HepG2 (cell line): Measurements from ENCODE around the gene SLC22A23. TPM values are rescaled to one million over a fixed set of nuclear protein-coding genes. Genes with fewer than 3 reads are reported as not detected.

Experiments
- DNMT3B ChIP-seq: conservative IDR thresholded peaks from 2 replicates; pipeline ENCODE4 v1.6.1; 2016; ENCODE audit warnings: missing biosample characterization, control low read depth
- FOSL2 ChIP-seq: sonication (generic); formaldehyde crosslinking; IDR thresholded peaks from 2 replicates; pipeline ENCODE4 v1.4.0; 2020; ENCODE audit warnings: missing genetic modification reagents
- GATAD2A ChIP-seq: IDR thresholded peaks from 2 replicates; pipeline ENCODE4 v1.6.1; 2016
- HNF4A ChIP-seq: sonication (generic); formaldehyde crosslinking; IDR thresholded peaks from 2 replicates; pipeline ENCODE4 v1.4.0; 2020; ENCODE audit warnings: missing genetic modification reagents
- KLF11 ChIP-seq: IDR thresholded peaks from 2 replicates; pipeline ENCODE4 v1.6.1; 2016; ENCODE audit warnings: missing compliant biosample characterization
- KLF6 ChIP-seq: IDR thresholded peaks from 2 replicates; pipeline ENCODE4 v1.8.0; 2016; ENCODE audit warnings: missing biosample characterization, missing genetic modification reagents
- NFE2 ChIP-seq: sonication (generic); formaldehyde crosslinking; IDR thresholded peaks from 2 replicates; pipeline ENCODE4 v1.4.0; 2020; ENCODE audit warnings: missing genetic modification reagents
- RBFOX2 ChIP-seq: fragments of 200-400 bp; formaldehyde crosslinking; IDR thresholded peaks from 2 replicates; pipeline ENCODE4 v1.6.1; 2017; ENCODE audit warnings: low read depth, mild to moderate bottlenecking, low read length
- YY1 ChIP-seq: IDR thresholded peaks from 2 replicates; pipeline ENCODE4 v1.6.1; 2011; ENCODE audit warnings: low read length, low read depth, moderate library complexity, mild to moderate bottlenecking; ENCODE audit not compliant: insufficient read depth, insufficient replicate concordance
- ZMYM4 ChIP-seq: sonication (generic); formaldehyde crosslinking; IDR thresholded peaks from 2 replicates; pipeline ENCODE4 v1.8.1; 2023; ENCODE audit warnings: mild to moderate bottlenecking, missing genetic modification reagents
- ZNF317 ChIP-seq: sonication (generic); formaldehyde crosslinking; IDR thresholded peaks from 2 replicates; pipeline ENCODE4 v1.5.0; 2020; ENCODE audit warnings: mild to moderate bottlenecking, missing genetic modification reagents
- ZNF546 ChIP-seq: sonication (generic); formaldehyde crosslinking; conservative IDR thresholded peaks from 2 replicates; pipeline ENCODE4 v1.8.1; 2023; ENCODE audit warnings: mild to moderate bottlenecking, missing genetic modification reagents
- ZNF549 ChIP-seq: sonication (generic); formaldehyde crosslinking; IDR thresholded peaks from 2 replicates; pipeline ENCODE4 v1.5.0; 2020; ENCODE audit warnings: missing genetic modification reagents
- ZNF724P ChIP-seq: sonication (generic); formaldehyde crosslinking; IDR thresholded peaks from 2 replicates; pipeline ENCODE4 v1.8.0; 2022; ENCODE audit warnings: missing genetic modification reagents, borderline replicate concordance
- ZNF746 ChIP-seq: sonication (generic); formaldehyde crosslinking; IDR thresholded peaks from 2 replicates; pipeline ENCODE4 v1.8.0; 2022; ENCODE audit warnings: mild to moderate bottlenecking, missing genetic modification reagents
- ZNF878 ChIP-seq: sonication (generic); formaldehyde crosslinking; IDR thresholded peaks from 2 replicates; pipeline ENCODE4 v1.8.1; 2023; ENCODE audit warnings: mild to moderate bottlenecking, missing genetic modification reagents, moderate library complexity
- ZSCAN20 ChIP-seq: sonication (generic); formaldehyde crosslinking; IDR thresholded peaks from 2 replicates; pipeline ENCODE4 v1.4.0; 2020; ENCODE audit warnings: missing genetic modification reagents, mild to moderate bottlenecking, borderline replicate concordance
- polyA plus RNA-seq, 8 experiments: library from polyadenylated mRNA; depleted of rRNA in 3 of 8; stranded (reverse) in 7 of 8; unstranded in 1 of 8; fragments of >200 nt; fragmentation: Illumina TruSeq in 4 of 8; extraction: Trizol in 4 of 8; gene quantifications; 2 replicates each; pipeline versions ENCODE4 v1.2.1 to v1.2.3, GENCODE V29; 2011 to 2016; ENCODE audit warnings: low read depth in 4 of 8, missing spikeins in 1 of 8, mixed read lengths in 1 of 8; ENCODE audit not compliant: insufficient read depth in 1 of 8
- total RNA-seq, 5 experiments: library from RNA; depleted of rRNA; stranded (reverse); fragments of >200 nt; fragmentation: Illumina TruSeq; extraction: Trizol; gene quantifications; 2 replicates each; pipeline ENCODE4 v1.2.3, GENCODE V29; 2016; ENCODE audit warnings: low read depth in 1 of 5
- TF ChIP-seq, protein P1 (sequence below): sonication (generic); formaldehyde crosslinking; IDR thresholded peaks from 2 replicates; pipeline ENCODE4 v1.4.0; 2020; ENCODE audit warnings: missing genetic modification reagents
- TF ChIP-seq, protein P2 (sequence below): sonication (generic); formaldehyde crosslinking; IDR thresholded peaks from 2 replicates; pipeline ENCODE4 v1.5.1; 2020; ENCODE audit warnings: mild to moderate bottlenecking, missing genetic modification reagents, moderate library complexity
- TF ChIP-seq, protein P3 (sequence below): sonication (generic); formaldehyde crosslinking; IDR thresholded peaks from 2 replicates; pipeline ENCODE4 v1.5.0; 2020; ENCODE audit warnings: mild to moderate bottlenecking, missing genetic modification reagents

SLC22A23 gene
- total and polyA plus RNA-seq, 2 of the 13 experiments (the other 11 are each of a cell fraction or from before 2014, with no cell fraction given): 11.8 to 17.5 TPM

DNA sequence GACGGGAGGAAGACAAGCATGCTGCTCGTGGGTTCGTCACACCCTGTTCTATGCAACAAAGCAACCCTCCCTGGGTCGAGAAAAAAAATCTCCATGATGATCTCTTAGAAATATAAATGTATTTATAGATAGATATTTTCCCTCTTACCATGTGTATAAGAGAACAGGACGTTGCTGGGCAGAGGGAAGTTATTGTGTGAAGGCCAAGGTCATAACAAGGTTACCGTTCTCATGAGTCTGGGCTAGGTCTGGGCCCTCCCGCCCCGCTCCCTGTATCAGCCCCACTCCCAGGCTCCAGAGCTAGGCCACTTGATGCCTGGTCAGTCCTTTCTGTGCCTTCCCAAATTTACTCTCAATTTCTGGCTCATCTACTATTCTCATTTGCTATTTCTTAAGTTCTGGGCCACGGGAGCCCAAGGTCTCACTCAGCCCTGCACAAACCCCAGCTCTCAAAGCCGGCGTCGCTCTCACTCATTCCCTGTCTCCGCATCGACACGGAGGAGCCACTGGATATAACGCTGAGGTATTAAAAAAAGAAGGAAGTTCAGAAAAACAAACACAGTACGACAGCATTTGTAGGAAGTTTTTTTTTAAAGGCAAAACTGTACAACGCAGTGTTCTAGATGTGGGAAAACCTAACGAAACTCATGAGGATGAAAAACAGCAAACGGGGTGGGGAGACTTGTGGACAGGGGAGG lies 101.3 kb downstream of the SLC22A23 start (continued):
- TF ChIP-seq GATAD2A (peak; percentile 46; the same call in 1 of the 2 replicates), ZSCAN20 (no peak), ZMYM4 (CRISPR knock-in tag) (peak; percentile 53; the same call in 1 of the 2 replicates), KLF11 (CRISPR knock-in tag) (peak; percentile 55; the same call in 1 of the 2 replicates), KLF6 (0 out of 2 replicates have a peak, but pooled peaks have one; percentile 1), ZNF549 (no peak), RBFOX2 (no peak), YY1 (no peak), ZNF746 (CRISPR knock-in tag) (peak; percentile 61; the same call in 1 of the 2 replicates), ZNF724P (no peak; the same call in 1 of the 2 replicates), ZNF878 (CRISPR knock-in tag) (peak; percentile 52; the same call in 1 of the 2 replicates), HNF4A (CRISPR knock-in tag) (0 out of 2 replicates have a peak, but pooled peaks have one; percentile 18), ZNF546 (CRISPR knock-in tag) (0 out of 2 replicates have a peak, but pooled peaks have one; percentile 36), DNMT3B (CRISPR knock-in tag) (no peak), FOSL2 (CRISPR knock-in tag) (no peak), NFE2 (CRISPR knock-in tag) (no peak), ZNF317 (0 out of 2 replicates have a peak, but pooled peaks have one; percentile 23)
- TF ChIP-seq, protein P1, sequence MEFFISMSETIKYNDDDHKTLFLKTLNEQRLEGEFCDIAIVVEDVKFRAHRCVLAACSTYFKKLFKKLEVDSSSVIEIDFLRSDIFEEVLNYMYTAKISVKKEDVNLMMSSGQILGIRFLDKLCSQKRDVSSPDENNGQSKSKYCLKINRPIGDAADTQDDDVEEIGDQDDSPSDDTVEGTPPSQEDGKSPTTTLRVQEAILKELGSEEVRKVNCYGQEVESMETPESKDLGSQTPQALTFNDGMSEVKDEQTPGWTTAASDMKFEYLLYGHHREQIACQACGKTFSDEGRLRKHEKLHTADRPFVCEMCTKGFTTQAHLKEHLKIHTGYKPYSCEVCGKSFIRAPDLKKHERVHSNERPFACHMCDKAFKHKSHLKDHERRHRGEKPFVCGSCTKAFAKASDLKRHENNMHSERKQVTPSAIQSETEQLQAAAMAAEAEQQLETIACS (CRISPR knock-in tag): no peak
- TF ChIP-seq, protein P2, sequence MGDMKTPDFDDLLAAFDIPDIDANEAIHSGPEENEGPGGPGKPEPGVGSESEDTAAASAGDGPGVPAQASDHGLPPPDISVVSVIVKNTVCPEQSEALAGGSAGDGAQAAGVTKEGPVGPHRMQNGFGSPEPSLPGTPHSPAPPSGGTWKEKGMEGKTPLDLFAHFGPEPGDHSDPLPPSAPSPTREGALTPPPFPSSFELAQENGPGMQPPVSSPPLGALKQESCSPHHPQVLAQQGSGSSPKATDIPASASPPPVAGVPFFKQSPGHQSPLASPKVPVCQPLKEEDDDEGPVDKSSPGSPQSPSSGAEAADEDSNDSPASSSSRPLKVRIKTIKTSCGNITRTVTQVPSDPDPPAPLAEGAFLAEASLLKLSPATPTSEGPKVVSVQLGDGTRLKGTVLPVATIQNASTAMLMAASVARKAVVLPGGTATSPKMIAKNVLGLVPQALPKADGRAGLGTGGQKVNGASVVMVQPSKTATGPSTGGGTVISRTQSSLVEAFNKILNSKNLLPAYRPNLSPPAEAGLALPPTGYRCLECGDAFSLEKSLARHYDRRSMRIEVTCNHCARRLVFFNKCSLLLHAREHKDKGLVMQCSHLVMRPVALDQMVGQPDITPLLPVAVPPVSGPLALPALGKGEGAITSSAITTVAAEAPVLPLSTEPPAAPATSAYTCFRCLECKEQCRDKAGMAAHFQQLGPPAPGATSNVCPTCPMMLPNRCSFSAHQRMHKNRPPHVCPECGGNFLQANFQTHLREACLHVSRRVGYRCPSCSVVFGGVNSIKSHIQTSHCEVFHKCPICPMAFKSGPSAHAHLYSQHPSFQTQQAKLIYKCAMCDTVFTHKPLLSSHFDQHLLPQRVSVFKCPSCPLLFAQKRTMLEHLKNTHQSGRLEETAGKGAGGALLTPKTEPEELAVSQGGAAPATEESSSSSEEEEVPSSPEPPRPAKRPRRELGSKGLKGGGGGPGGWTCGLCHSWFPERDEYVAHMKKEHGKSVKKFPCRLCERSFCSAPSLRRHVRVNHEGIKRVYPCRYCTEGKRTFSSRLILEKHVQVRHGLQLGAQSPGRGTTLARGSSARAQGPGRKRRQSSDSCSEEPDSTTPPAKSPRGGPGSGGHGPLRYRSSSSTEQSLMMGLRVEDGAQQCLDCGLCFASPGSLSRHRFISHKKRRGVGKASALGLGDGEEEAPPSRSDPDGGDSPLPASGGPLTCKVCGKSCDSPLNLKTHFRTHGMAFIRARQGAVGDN (CRISPR knock-in tag): peak; percentile 66
- TF ChIP-seq, protein P3, sequence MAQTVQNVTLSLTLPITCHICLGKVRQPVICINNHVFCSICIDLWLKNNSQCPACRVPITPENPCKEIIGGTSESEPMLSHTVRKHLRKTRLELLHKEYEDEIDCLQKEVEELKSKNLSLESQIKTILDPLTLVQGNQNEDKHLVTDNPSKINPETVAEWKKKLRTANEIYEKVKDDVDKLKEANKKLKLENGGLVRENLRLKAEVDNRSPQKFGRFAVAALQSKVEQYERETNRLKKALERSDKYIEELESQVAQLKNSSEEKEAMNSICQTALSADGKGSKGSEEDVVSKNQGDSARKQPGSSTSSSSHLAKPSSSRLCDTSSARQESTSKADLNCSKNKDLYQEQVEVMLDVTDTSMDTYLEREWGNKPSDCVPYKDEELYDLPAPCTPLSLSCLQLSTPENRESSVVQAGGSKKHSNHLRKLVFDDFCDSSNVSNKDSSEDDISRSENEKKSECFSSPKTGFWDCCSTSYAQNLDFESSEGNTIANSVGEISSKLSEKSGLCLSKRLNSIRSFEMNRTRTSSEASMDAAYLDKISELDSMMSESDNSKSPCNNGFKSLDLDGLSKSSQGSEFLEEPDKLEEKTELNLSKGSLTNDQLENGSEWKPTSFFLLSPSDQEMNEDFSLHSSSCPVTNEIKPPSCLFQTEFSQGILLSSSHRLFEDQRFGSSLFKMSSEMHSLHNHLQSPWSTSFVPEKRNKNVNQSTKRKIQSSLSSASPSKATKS (CRISPR knock-in tag): no peak
